AG10803 (cell line): ENCODE results near the gene MRPL21.
"Not testable (repeated sequence)": the region's sequence is repeated elsewhere in the genome, so short reads cannot be mapped to it uniquely, and the experiment has no call there.

Experiments
- DNase-seq: peaks from one replicate; pipeline ENCODE4 v3.0.0; 2010; ENCODE audit warnings: low read depth
- H3K4me3 ChIP-seq: 2 replicates; pipeline ENCODE4 v1.5.1; 2011; ENCODE audit warnings: mild to moderate bottlenecking, low read length, control low read depth
- CTCF ChIP-seq: conservative IDR thresholded peaks from 2 replicates; pipeline ENCODE4 v1.5.1; 2011; ENCODE audit warnings: mild to moderate bottlenecking, low read length, control low read depth, inconsistent platforms

The MRPL21 gene

DNA sequence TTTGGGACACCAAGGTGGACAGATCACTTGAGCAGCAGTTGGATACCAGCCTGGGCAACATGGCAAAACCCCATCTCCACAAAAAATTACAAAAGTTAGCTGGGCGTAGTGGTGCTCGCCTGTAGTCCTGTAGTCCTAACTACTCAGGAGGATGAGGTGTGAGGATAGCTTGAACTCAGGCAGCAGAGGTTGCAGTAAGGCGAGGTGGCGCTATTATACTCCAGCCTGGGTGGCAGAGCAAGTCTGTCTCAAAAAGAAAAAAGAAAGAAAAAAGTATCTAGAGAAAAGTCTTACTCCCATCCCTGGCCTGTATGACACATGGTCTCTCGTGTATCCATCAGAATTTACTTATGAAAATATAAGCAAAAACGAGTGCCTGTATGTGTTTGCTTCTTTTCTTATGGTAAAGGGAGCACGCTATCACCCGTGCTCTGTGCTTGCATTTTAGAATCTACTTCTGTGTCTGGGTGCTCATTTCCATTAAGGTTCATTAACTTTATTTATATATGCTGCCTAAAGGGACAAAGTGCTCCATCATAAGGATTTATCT lies 46.5 kb downstream of the MRPL21 start:
- TF ChIP-seq CTCF = no peak
- H3K4me3 ChIP-seq = no peak overlapping the region
- DNase-seq = no peak

DNA sequence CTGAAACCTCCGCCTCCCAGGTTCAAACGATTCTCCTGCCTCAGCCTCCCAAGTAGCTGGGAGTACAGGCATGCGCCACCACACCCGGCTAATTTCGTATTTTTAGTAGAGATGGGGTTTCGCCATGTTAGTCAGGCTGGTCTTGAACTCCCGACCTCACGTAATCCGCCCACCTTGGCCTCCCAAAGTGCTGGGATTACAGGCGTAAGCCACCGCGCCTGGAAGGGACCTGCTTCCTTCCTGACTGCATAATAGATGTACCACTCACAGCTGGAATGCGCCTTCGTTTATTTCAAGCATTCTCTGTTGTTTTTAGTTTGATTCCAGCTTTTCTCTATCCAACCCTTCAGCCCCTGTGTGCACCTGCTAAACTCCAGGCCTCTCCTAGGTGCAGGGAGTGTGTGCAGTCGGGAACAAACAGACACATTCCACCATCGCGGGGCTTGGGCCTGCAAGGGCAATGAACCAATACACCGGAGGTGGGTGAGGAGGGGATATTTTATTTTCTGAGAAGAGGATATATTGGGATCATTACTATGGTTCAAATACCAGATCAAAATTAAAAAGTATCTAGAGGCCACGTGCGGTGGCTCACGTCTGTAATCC lies 47.1 kb downstream of the MRPL21 start:
- not testable (repeated sequence) for H3K4me3 ChIP-seq, DNase-seq

- TF ChIP-seq CTCF = peak; percentile 39; the same call in 1 of the 2 replicates
- DNase-seq = peak; percentile 55
- peak overlapping the region; percentile 59 for H3K4me3 ChIP-seq
Observed at GRCh38 chr11:68855205-68855981, 48.2 kb downstream of the MRPL21 start.

- TF ChIP-seq CTCF = no peak
- no peak overlapping the region for H3K4me3 ChIP-seq
- DNase-seq = no peak
Observed at GRCh38 chr11:68854273-68854958, 49.2 kb downstream of the MRPL21 start.

DNA sequence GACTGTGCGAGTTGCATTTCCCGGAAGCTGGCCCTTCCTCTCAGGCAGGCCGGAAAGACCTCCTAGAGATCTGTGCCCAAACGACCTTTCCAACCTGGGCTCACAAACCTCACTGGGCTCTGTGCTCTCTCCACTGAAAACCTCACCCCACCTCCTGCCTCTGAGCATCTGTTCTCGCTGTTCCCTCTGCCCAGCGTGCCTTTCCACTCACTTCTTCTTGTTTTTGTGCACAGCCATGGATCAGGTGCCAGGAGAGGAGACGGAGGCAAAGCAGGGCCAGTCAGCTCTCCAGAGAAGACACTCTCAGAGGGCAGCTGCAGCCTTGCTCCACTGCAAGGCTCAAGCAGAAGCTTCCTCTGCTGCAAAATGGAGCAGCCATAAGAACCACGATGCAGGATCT lies 51.0 kb downstream of the MRPL21 start:
- H3K4me3 ChIP-seq = no peak overlapping the region
- DNase-seq = no peak
- TF ChIP-seq CTCF = no peak

DNA sequence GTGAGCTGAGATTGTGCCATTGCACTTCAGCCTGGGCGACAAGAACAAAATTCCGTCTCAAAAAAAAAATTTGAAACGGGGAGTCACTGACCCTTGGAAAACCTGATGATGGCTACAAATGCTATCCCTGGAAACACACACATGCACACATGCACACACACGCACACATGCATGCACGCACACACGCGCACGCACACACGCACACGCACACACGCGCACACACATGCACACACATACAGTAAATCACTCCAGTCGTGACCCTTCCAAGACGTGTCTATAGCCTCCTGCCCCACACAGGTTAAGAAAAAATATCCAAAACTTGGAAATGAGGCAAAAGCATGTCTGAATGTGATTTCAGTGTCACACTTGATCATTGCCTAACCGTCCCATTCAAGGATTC lies 55.2 kb downstream of the MRPL21 start:
- DNase-seq = no peak
- TF ChIP-seq CTCF = no peak
- H3K4me3 ChIP-seq = no peak overlapping the region

DNA sequence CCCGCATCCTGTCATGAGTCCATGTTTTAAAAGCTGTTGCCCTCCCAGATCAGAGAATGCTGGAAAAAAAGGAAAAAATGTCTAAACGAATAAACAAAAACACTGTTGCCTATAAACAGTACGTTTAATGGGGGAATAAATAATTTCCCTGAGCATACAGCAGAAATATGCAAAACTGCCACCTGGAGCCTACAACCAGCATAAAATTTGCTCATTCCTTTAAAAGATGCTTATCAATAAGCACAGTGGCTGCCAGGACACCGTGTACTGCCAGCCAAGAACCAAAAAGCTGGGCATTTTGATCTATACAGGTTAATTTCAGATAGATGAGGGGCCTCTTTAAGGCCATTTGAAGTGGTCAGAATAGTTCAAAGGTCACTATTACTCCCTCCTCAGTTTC lies 56.2 kb downstream of the MRPL21 start:
- no peak for TF ChIP-seq CTCF

More for the DNA sequence above, 56.2 kb downstream of the MRPL21 start:
- DNase-seq = no peak
- no peak overlapping the region for H3K4me3 ChIP-seq
